Upper lobe of right lung (tissue), 1 donor: ENCODE measurements around the gene AFDN. TPM values are rescaled to one million over a fixed set of nuclear protein-coding genes. Genes with fewer than 3 reads are reported as not detected.

Experiments
- ATAC-seq: fragments of 200-7000 bp; cut with Tn5 transposase; one replicate; pipeline ENCODE4 v1.9.1; 2020; ENCODE audit warnings: mild to moderate bottlenecking, moderate library complexity
- DNase-seq: peaks from one replicate; pipeline ENCODE4 v3.0.0-alpha.2; 2020
- H3K27ac ChIP-seq: fragments of 200-600 bp; one replicate; pipeline ENCODE4 v1.8.0; 2022
- H3K27me3 ChIP-seq: fragments of 200-600 bp; one replicate; pipeline ENCODE4 v1.8.0; 2022; ENCODE audit warnings: mild to moderate bottlenecking
- H3K36me3 ChIP-seq: fragments of 200-600 bp; one replicate; pipeline ENCODE4 v1.8.0; 2022
- H3K4me1 ChIP-seq: fragments of 200-600 bp; one replicate; pipeline ENCODE4 v1.8.0; 2022
- H3K4me3 ChIP-seq: fragments of 200-600 bp; one replicate; pipeline ENCODE4 v1.8.0; 2022; ENCODE audit warnings: mild to moderate bottlenecking
- H3K9me3 ChIP-seq: fragments of 200-600 bp; one replicate; pipeline ENCODE4 v1.8.0; 2022
- intact Hi-C: fragments of 100-400 bp; cut with DNase I; formaldehyde crosslinking; loops from one replicate; pipeline ENCODE4 v1.11.0; 2022
- total RNA-seq: library from RNA; stranded (reverse); fragmentation: NEBNext Ultra II Directional; extraction: Animal tissue kit (Norgen Biotek cat#: 25700); gene quantifications from one replicate; pipeline ENCODE4 v1.2.1, GENCODE V29; 2021
- TF ChIP-seq, protein P1 (sequence below): fragments of 200-600 bp; IDR thresholded peaks from one replicate; pipeline ENCODE4 v1.8.0; 2022; ENCODE audit warnings: antibody characterized with exemption
- donor health status: DM: no; HTN: yes; CAD: no; lungs with severe emphysema.

Gene AFDN
- total RNA-seq, 1 donor from 2014 or later, result 179 TPM

DNA sequence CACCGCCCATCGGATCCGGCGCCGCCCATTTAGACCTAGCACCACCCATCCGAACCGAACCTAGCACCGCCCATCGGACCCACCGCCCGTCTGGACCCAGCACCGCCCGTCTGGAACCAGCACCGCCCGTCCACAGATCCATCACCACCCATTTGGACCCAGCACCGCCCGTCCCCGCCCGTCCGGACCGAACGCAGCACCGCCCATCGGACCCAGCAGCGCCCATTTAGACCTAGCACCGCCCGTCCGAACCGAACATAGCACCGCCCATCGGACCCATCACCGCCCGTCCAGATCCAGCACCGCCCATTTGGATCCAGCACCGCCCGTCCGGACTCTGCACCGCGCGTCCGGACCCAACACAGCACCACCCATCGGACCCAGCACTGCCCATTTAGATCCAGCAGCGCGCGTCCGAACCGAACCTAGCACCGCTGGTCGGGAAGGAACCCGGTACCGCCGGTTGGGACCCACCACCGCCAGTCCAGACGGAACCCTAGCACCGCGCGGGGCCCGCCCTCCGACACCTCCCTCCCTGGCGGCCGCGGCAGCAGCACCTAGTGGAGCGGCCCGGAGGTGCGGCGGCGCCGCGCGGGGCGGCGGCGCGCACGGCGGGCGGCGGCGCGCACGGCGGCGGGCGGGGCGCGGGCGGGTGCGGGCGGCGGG is 348 bp upstream of the AFDN start:
- TF ChIP-seq, protein P1, sequence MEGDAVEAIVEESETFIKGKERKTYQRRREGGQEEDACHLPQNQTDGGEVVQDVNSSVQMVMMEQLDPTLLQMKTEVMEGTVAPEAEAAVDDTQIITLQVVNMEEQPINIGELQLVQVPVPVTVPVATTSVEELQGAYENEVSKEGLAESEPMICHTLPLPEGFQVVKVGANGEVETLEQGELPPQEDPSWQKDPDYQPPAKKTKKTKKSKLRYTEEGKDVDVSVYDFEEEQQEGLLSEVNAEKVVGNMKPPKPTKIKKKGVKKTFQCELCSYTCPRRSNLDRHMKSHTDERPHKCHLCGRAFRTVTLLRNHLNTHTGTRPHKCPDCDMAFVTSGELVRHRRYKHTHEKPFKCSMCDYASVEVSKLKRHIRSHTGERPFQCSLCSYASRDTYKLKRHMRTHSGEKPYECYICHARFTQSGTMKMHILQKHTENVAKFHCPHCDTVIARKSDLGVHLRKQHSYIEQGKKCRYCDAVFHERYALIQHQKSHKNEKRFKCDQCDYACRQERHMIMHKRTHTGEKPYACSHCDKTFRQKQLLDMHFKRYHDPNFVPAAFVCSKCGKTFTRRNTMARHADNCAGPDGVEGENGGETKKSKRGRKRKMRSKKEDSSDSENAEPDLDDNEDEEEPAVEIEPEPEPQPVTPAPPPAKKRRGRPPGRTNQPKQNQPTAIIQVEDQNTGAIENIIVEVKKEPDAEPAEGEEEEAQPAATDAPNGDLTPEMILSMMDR, result peak; percentile 38
- ATAC-seq (peak; percentile 90), DNase-seq (peak; percentile 89)
- H3K36me3 ChIP-seq, result no peaks in the 10 kb centered on the region
- peak overlapping the region; percentile 37 for H3K27ac ChIP-seq
- H3K27me3 ChIP-seq, result no peaks in the 10 kb centered on the region
- H3K9me3 ChIP-seq, result no peaks in the 10 kb centered on the region
- intact Hi-C loops, result no loop called here
- peaks cover 18% of the 10 kb centered on the region for H3K4me1 ChIP-seq
- peak overlapping the region; percentile 69 for H3K4me3 ChIP-seq

DNA sequence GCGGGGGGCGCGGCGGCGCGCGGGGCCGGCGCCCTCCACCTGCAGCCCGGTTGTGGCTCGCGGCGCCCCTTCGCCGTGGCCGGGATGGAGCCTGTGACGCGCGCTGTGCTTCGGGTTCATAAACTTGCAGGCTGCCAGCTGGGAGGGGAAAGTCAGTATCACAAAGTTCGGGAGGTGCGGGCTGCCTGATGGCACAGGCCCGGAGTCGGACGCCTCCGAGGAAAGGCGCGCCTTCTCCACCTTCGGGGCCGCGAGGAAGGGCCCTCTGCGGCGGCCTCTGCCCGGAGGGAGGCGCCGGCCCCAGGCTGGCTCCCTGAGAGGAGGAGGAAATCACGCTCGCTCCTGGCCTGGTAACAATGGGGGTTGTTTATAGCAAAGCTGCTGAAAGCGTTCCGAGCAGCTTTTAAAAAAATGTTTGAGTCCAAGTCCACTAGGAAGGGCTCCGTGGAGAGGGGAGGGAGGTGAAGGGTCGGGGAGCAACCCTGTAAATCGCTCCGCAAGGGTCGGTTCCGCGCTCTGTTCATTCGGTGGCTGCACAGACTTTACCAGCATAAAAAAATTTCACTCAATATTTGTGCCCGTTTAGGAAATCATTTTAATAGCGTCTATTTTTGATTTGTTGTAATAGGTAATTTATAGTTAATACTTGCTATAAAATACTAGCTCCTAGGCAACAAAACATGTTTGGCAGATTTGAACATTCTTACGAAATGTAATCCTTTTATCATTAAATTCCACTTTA is 1.0 kb downstream of the AFDN start:
- no peaks in the 10 kb centered on the region for H3K36me3 ChIP-seq
- intact Hi-C loops, result no loop called here
- TF ChIP-seq, protein P1, result no peak
- peak overlapping the region; percentile 83 for H3K27ac ChIP-seq
- H3K9me3 ChIP-seq, result no peaks in the 10 kb centered on the region
- ATAC-seq (peak; percentile 65), DNase-seq (peak; percentile 82)
- H3K27me3 ChIP-seq, result no peaks in the 10 kb centered on the region
- H3K4me1 ChIP-seq, result peaks cover 27% of the 10 kb centered on the region
- H3K4me3 ChIP-seq, result peak overlapping the region; percentile 61

DNA sequence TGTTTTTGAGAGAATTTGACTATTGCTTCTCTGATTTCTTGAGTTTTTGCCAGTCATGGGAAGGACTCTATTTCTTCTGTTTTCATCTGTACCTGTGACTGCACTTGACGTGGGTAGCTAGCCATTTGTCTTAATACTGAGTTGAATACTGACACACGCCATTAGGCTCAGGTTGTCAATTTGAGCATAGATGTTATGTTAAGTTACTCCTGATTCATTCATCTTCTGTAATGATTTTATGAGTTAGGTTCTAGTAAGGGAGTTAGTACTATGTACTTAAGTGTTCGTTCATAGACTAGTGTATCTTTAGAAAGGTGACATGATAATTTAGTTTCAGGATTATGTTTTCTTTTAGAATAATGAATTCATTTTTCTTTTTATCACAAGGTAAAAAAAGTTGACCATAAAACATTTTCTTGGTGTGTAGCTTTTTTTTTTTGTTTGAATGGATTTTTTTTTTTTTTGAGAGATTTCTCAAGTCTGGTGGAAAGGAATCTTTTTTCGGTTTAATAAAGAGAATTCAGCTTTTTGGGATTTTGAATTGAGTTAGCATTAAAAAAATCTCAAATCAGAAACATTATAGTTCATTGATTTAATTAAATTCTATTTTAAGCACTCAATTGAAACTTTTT is 1.7 kb downstream of the AFDN start:
- TF ChIP-seq, protein P1, result no peak
- intact Hi-C loops, result no loop called here
- H3K36me3 ChIP-seq, result no peaks in the 10 kb centered on the region
- peak overlapping the region; percentile 83 for H3K27ac ChIP-seq
- peak overlapping the region; percentile 61 for H3K4me3 ChIP-seq
- ATAC-seq, result no peak
- DNase-seq, result no peak
- peaks cover 27% of the 10 kb centered on the region for H3K4me1 ChIP-seq
- H3K9me3 ChIP-seq, result no peaks in the 10 kb centered on the region
- no peaks in the 10 kb centered on the region for H3K27me3 ChIP-seq

DNA sequence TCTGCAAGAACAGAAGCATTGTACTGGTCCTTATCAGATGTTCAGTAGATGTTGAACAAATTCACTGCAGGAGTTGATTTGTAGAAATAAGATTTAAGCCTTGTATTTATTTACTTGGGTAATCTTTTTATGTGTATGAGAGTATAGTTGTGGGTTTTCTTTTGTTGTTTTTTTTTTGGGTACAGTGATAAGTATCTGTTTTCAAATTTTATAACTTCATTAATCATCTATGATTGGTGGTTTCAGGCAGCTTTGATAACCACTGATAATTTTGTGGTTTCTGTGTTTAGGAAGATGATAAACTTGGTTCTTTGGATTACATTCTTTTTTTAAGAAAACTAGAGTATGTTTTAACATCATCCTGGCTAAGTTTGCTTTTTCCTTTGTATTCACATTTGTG is 2.8 kb downstream of the AFDN start:
- Histone ChIP-seq H3K27me3 (no peaks in the 10 kb centered on the region), H3K36me3 (no peaks in the 10 kb centered on the region), H3K4me1 (peaks cover 29% of the 10 kb centered on the region), H3K4me3 (peak overlapping the region; percentile 4), H3K27ac (no peak overlapping the region), H3K9me3 (no peaks in the 10 kb centered on the region)
- DNase-seq, result no peak
- TF ChIP-seq, protein P1, result no peak
- intact Hi-C loops, result no loop called here
- ATAC-seq, result no peak

DNA sequence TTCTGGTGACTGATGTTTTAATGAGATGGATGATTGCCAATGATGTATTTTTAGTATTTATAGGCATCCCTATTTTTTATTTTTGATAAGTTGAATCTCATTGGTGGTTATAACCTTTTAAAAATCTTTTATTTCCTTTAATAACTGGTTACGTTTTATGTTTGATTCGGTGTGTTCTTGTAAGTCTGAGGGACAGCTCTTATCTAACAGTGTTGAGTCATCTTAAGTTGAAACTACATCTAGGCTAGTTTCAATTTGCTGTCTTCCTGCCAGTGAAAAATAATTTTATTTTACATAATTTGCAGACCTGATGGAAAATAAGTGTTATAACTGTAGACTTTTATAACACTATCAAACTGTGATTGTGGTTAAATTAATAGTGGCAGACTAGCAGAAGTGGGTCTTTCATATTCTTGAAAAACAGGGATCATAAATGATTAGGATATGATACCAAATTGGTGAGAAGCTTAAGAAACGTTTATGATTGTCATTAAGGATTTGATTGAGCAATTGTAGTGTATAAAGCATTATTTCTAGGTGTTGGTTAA is 4.6 kb downstream of the AFDN start:
- H3K27ac ChIP-seq, result no peak overlapping the region

More for the DNA sequence above, 4.6 kb downstream of the AFDN start:
- intact Hi-C loops, result loop anchor here (10.0 kb wide), 1 partner anchor 53 kb away; no protein-coding TSS in a partner anchor
- Histone ChIP-seq H3K36me3 (no peaks in the 10 kb centered on the region), H3K27me3 (no peaks in the 10 kb centered on the region), H3K4me3 (no peak overlapping the region), H3K9me3 (no peaks in the 10 kb centered on the region), H3K4me1 (peaks cover 34% of the 10 kb centered on the region)
- DNase-seq (no peak), ATAC-seq (no peak)
- TF ChIP-seq, protein P1, result no peak
